ENCODE measurements around the gene LILRA6. TPM values are rescaled to one million over a fixed set of nuclear protein-coding genes. Genes with fewer than 3 reads are reported as not detected.
"Not testable (repeated sequence)": the region's sequence is repeated elsewhere in the genome, so short reads cannot be mapped to it uniquely, and the experiment has no call there.

LILRA6 gene
- polyA plus RNA-seq, 4 donors, result 0.27 to 1.6 (median 0.53) TPM; not detected in 1

GRCh38 chr19:54280441-54280840, 37.9 kb upstream of the LILRA6 start:
- not testable (repeated sequence) for H3K27me3 ChIP-seq (ENCODE audit: control insufficient read depth in 3 of 3, insufficient read depth in 3 of 3, low read length in 3 of 3); H3K27ac ChIP-seq (ENCODE audit: low read depth in 1 of 3, low read length in 2 of 3); H3K9me3 ChIP-seq (ENCODE audit: control insufficient read depth in 2 of 2, insufficient read depth in 1 of 2, low read depth in 1 of 2, low read length in 1 of 2); DNase-seq; FAIRE-seq; H3K4me3 ChIP-seq (ENCODE audit: low read depth in 1 of 3, low read length in 3 of 3); H3K36me3 ChIP-seq (ENCODE audit: control insufficient read depth in 3 of 3, insufficient read depth in 2 of 3, low read depth in 1 of 3, low read length in 3 of 3); H3K4me1 ChIP-seq (ENCODE audit: control insufficient read depth in 3 of 3, insufficient read depth in 2 of 3, low read depth in 1 of 3, low read length in 2 of 3)
- 51 to 78% (median 65%) methylated on average over 10 of the region's 10 CpGs for WGBS, 3 donors

- FAIRE-seq, result not testable (repeated sequence)
Measured at GRCh38 chr19:54280025-54280424, 37.4 kb upstream of the LILRA6 start.

GRCh38 chr19:54279406-54279962, 36.9 kb upstream of the LILRA6 start:
- H3K4me3 ChIP-seq (ENCODE audit: low read depth in 1 of 3, low read length in 3 of 3), result no peak overlapping the region
- H3K4me1 ChIP-seq (ENCODE audit: control insufficient read depth in 3 of 3, insufficient read depth in 2 of 3, low read depth in 1 of 3, low read length in 2 of 3), result no peaks in the 10 kb centered on the region
- H3K36me3 ChIP-seq (ENCODE audit: control insufficient read depth in 3 of 3, insufficient read depth in 2 of 3, low read depth in 1 of 3, low read length in 3 of 3), result no peaks in the 10 kb centered on the region
- no peak overlapping the region for H3K27ac ChIP-seq (ENCODE audit: low read depth in 1 of 3, low read length in 2 of 3)
- H3K27me3 ChIP-seq (ENCODE audit: control insufficient read depth in 3 of 3, insufficient read depth in 3 of 3, low read length in 3 of 3), result peaks cover 0 to 3% (median 2%) of the 10 kb centered on the region in 3 donors
- whole genome bisulfite sequencing, 3 donors, result 84 to 86% (median 85%) methylated on average over 18 of the region's 18 CpGs
- FAIRE-seq (no peak), DNase-seq (no peak)
- no peaks in the 10 kb centered on the region for H3K9me3 ChIP-seq (ENCODE audit: control insufficient read depth in 2 of 2, insufficient read depth in 1 of 2, low read depth in 1 of 2, low read length in 1 of 2)

More at GRCh38 chr19:54280025-54280424, 37.4 kb upstream of the LILRA6 start:
- not testable (repeated sequence) for H3K4me1 ChIP-seq (ENCODE audit: control insufficient read depth in 3 of 3, insufficient read depth in 2 of 3, low read depth in 1 of 3, low read length in 2 of 3); DNase-seq; H3K36me3 ChIP-seq (ENCODE audit: control insufficient read depth in 3 of 3, insufficient read depth in 2 of 3, low read depth in 1 of 3, low read length in 3 of 3); H3K27ac ChIP-seq (ENCODE audit: low read depth in 1 of 3, low read length in 2 of 3); H3K9me3 ChIP-seq (ENCODE audit: control insufficient read depth in 2 of 2, insufficient read depth in 1 of 2, low read depth in 1 of 2, low read length in 1 of 2); H3K27me3 ChIP-seq (ENCODE audit: control insufficient read depth in 3 of 3, insufficient read depth in 3 of 3, low read length in 3 of 3); H3K4me3 ChIP-seq (ENCODE audit: low read depth in 1 of 3, low read length in 3 of 3)
- 16 to 22% (median 22%) methylated on average over 4 of the region's 4 CpGs for WGBS, 3 donors

GRCh38 chr19:54278571-54279195, 36.1 kb upstream of the LILRA6 start:
- FAIRE-seq; H3K27ac ChIP-seq (ENCODE audit: low read depth in 1 of 3, low read length in 2 of 3); H3K9me3 ChIP-seq (ENCODE audit: control insufficient read depth in 2 of 2, insufficient read depth in 1 of 2, low read depth in 1 of 2, low read length in 1 of 2); H3K36me3 ChIP-seq (ENCODE audit: control insufficient read depth in 3 of 3, insufficient read depth in 2 of 3, low read depth in 1 of 3, low read length in 3 of 3); H3K27me3 ChIP-seq (ENCODE audit: control insufficient read depth in 3 of 3, insufficient read depth in 3 of 3, low read length in 3 of 3); H3K4me3 ChIP-seq (ENCODE audit: low read depth in 1 of 3, low read length in 3 of 3); H3K4me1 ChIP-seq (ENCODE audit: control insufficient read depth in 3 of 3, insufficient read depth in 2 of 3, low read depth in 1 of 3, low read length in 2 of 3); DNase-seq: not testable (repeated sequence)
- 72 to 76% (median 72%) methylated on average over 14 to 15 of the region's 15 CpGs for WGBS, 3 donors

GRCh38 chr19:54278056-54278455, 35.5 kb upstream of the LILRA6 start:
- H3K36me3 ChIP-seq (ENCODE audit: control insufficient read depth in 3 of 3, insufficient read depth in 2 of 3, low read depth in 1 of 3, low read length in 3 of 3); DNase-seq; H3K27me3 ChIP-seq (ENCODE audit: control insufficient read depth in 3 of 3, insufficient read depth in 3 of 3, low read length in 3 of 3); H3K27ac ChIP-seq (ENCODE audit: low read depth in 1 of 3, low read length in 2 of 3); H3K4me1 ChIP-seq (ENCODE audit: control insufficient read depth in 3 of 3, insufficient read depth in 2 of 3, low read depth in 1 of 3, low read length in 2 of 3); FAIRE-seq; H3K4me3 ChIP-seq (ENCODE audit: low read depth in 1 of 3, low read length in 3 of 3); H3K9me3 ChIP-seq (ENCODE audit: control insufficient read depth in 2 of 2, insufficient read depth in 1 of 2, low read depth in 1 of 2, low read length in 1 of 2): not testable (repeated sequence)
- 68 to 80% (median 78%) methylated on average over 13 of the region's 13 CpGs for WGBS, 3 donors

GRCh38 chr19:54277111-54277615, 34.6 kb upstream of the LILRA6 start:
- not testable (repeated sequence) for H3K36me3 ChIP-seq (ENCODE audit: control insufficient read depth in 3 of 3, insufficient read depth in 2 of 3, low read depth in 1 of 3, low read length in 3 of 3); H3K9me3 ChIP-seq (ENCODE audit: control insufficient read depth in 2 of 2, insufficient read depth in 1 of 2, low read depth in 1 of 2, low read length in 1 of 2); H3K27ac ChIP-seq (ENCODE audit: low read depth in 1 of 3, low read length in 2 of 3); FAIRE-seq; DNase-seq; H3K27me3 ChIP-seq (ENCODE audit: control insufficient read depth in 3 of 3, insufficient read depth in 3 of 3, low read length in 3 of 3); H3K4me1 ChIP-seq (ENCODE audit: control insufficient read depth in 3 of 3, insufficient read depth in 2 of 3, low read depth in 1 of 3, low read length in 2 of 3); H3K4me3 ChIP-seq (ENCODE audit: low read depth in 1 of 3, low read length in 3 of 3)
- WGBS, 3 donors, result 69 to 77% (median 75%) methylated on average over 11 to 14 of the region's 15 CpGs

- no peaks in the 10 kb centered on the region for H3K36me3 ChIP-seq (ENCODE audit: control insufficient read depth in 3 of 3, insufficient read depth in 2 of 3, low read depth in 1 of 3, low read length in 3 of 3)
- no peaks in the 10 kb centered on the region for H3K9me3 ChIP-seq (ENCODE audit: control insufficient read depth in 2 of 2, insufficient read depth in 1 of 2, low read depth in 1 of 2, low read length in 1 of 2)
- no peak overlapping the region for H3K4me3 ChIP-seq (ENCODE audit: low read depth in 1 of 3, low read length in 3 of 3)
- WGBS, 3 donors, result 54 to 70% (median 54%) methylated on average over 7 to 9 of the region's 9 CpGs
- FAIRE-seq, result no peak
- no peak for DNase-seq
- H3K27ac ChIP-seq (ENCODE audit: low read depth in 1 of 3, low read length in 2 of 3), result no peak overlapping the region
- no peaks in the 10 kb centered on the region for H3K4me1 ChIP-seq (ENCODE audit: control insufficient read depth in 3 of 3, insufficient read depth in 2 of 3, low read depth in 1 of 3, low read length in 2 of 3)
- peaks cover 0 to 2% (median 0%) of the 10 kb centered on the region in 3 donors for H3K27me3 ChIP-seq (ENCODE audit: control insufficient read depth in 3 of 3, insufficient read depth in 3 of 3, low read length in 3 of 3)
Measured at GRCh38 chr19:54275951-54276350, 33.4 kb upstream of the LILRA6 start.

- not testable (repeated sequence) for FAIRE-seq; DNase-seq; H3K27me3 ChIP-seq (ENCODE audit: control insufficient read depth in 3 of 3, insufficient read depth in 3 of 3, low read length in 3 of 3); H3K36me3 ChIP-seq (ENCODE audit: control insufficient read depth in 3 of 3, insufficient read depth in 2 of 3, low read depth in 1 of 3, low read length in 3 of 3); H3K27ac ChIP-seq (ENCODE audit: low read depth in 1 of 3, low read length in 2 of 3); H3K9me3 ChIP-seq (ENCODE audit: control insufficient read depth in 2 of 2, insufficient read depth in 1 of 2, low read depth in 1 of 2, low read length in 1 of 2); H3K4me3 ChIP-seq (ENCODE audit: low read depth in 1 of 3, low read length in 3 of 3); H3K4me1 ChIP-seq (ENCODE audit: control insufficient read depth in 3 of 3, insufficient read depth in 2 of 3, low read depth in 1 of 3, low read length in 2 of 3)
- WGBS, 3 donors, result 61 to 68% (median 63%) methylated on average over 8 to 9 of the region's 9 CpGs
Measured at GRCh38 chr19:54274516-54274915, 31.9 kb upstream of the LILRA6 start.
